ENCODE results near the gene NRXN2. TPM values are rescaled to one million over a fixed set of nuclear protein-coding genes. Genes with fewer than 3 reads are reported as not detected.

NRXN2 gene
- total RNA-seq, 1 donor from 2014 or later, result 2.2 TPM

GRCh38 chr11:64566915-64567891 is 155.8 kb downstream of the NRXN2 start:
- H3K27ac ChIP-seq, result peak overlapping the region; percentile 71
- peak overlapping the region; percentile 42 for H3K4me3 ChIP-seq
- H2AFZ ChIP-seq (replicated peaks), result peak overlapping the region; percentile 95
- Mint-ChIP-seq H3K4me3 (peak overlapping the region; percentile 69), H3K27ac (peak overlapping the region; percentile 90), H3K9me3 (no peaks in the 10 kb centered on the region), H3K36me3 (no peaks in the 10 kb centered on the region), H3K4me1 (peaks cover 48% of the 10 kb centered on the region), H3K27me3 (ENCODE audit: insufficient read depth, low read depth) (peaks cover 9% of the 10 kb centered on the region)
- peak; percentile 67 for DNase-seq (ENCODE audit: low spot score)
- H3K4me1 ChIP-seq, result peaks cover 27% of the 10 kb centered on the region
- H3K9me3 ChIP-seq (ENCODE audit: low read depth), result no peaks in the 10 kb centered on the region
- H3K79me2 ChIP-seq (ENCODE audit: low read depth), result no peaks in the 10 kb centered on the region
- H4K20me1 ChIP-seq (ENCODE audit: low read depth), result no peaks in the 10 kb centered on the region
- H3K9ac ChIP-seq, result no peak overlapping the region
- TF ChIP-seq, protein P1, sequence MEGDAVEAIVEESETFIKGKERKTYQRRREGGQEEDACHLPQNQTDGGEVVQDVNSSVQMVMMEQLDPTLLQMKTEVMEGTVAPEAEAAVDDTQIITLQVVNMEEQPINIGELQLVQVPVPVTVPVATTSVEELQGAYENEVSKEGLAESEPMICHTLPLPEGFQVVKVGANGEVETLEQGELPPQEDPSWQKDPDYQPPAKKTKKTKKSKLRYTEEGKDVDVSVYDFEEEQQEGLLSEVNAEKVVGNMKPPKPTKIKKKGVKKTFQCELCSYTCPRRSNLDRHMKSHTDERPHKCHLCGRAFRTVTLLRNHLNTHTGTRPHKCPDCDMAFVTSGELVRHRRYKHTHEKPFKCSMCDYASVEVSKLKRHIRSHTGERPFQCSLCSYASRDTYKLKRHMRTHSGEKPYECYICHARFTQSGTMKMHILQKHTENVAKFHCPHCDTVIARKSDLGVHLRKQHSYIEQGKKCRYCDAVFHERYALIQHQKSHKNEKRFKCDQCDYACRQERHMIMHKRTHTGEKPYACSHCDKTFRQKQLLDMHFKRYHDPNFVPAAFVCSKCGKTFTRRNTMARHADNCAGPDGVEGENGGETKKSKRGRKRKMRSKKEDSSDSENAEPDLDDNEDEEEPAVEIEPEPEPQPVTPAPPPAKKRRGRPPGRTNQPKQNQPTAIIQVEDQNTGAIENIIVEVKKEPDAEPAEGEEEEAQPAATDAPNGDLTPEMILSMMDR (IDR thresholded peaks at IDR 0.05), result no peak
- TF ChIP-seq EZH2 (IDR thresholded peaks at IDR 0.05) (no peak), EZH2phosphoT487 (IDR thresholded peaks at IDR 0.05) (no peak)
- peaks cover 15% of the 10 kb centered on the region for H3F3A ChIP-seq (ENCODE audit: low read depth)
- H3K36me3 ChIP-seq, result no peaks in the 10 kb centered on the region
- H3K27me3 ChIP-seq, result no peaks in the 10 kb centered on the region
- peak overlapping the region; percentile 76 for H3K4me2 ChIP-seq

DNA sequence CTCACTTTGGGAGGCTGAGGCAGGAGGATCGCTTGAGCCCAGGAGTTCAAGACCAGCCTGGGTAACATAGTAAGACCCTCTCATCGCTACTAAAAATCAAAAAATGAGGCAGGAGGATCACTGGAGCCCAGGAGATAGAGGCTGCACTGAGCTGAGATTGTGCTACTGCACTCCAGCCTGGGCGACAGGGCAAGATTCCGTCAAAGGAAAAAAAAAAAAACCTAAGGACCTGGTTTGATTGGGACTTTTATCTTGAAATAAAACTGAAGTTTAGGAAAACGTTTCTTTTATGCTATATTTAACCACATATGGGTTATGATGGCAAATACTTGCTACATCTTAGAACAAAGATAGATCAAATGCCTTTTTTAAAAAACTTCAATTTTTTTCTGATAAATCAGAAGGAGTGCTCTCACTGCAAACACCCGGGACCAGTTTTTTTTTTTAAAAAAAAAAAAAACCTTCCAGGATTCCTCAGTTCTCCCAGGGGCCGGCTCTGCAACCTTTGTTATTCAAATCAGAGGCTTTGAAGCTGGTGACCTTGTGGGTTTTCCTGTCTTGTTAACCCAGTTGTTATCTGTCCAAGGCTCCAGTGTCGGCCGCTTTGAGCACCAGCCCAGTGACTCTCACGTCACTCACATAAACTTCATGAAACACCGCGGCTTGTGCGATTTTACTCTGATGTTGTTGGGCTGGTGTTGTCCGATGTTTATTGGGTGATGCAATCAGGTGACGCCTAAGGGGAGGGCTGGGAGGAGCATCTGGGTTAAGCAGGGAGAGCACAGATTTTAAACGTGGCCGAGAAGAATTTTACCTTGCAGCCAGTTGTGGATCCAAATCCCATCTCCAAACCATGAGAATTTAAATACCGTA is 156.7 kb downstream of the NRXN2 start:
- DNase-seq (ENCODE audit: low spot score), result peak; percentile 83
- Histone ChIP-seq H3K9me3 (ENCODE audit: low read depth) (no peaks in the 10 kb centered on the region), H3K27me3 (no peaks in the 10 kb centered on the region), H3K9ac (peak overlapping the region; percentile 9), H4K20me1 (ENCODE audit: low read depth) (no peaks in the 10 kb centered on the region), H3K4me3 (peak overlapping the region; percentile 42), H3K36me3 (no peaks in the 10 kb centered on the region), H3K4me2 (peak overlapping the region; percentile 76), H2AFZ (replicated peaks) (peak overlapping the region; percentile 95), H3F3A (ENCODE audit: low read depth) (peaks cover 15% of the 10 kb centered on the region), H3K79me2 (ENCODE audit: low read depth) (no peaks in the 10 kb centered on the region), H3K4me1 (peaks cover 22% of the 10 kb centered on the region), H3K27ac (peak overlapping the region; percentile 71)
- Mint-ChIP-seq H3K36me3 (no peaks in the 10 kb centered on the region), H3K4me1 (peaks cover 42% of the 10 kb centered on the region), H3K9me3 (no peaks in the 10 kb centered on the region), H3K27me3 (ENCODE audit: insufficient read depth, low read depth) (peaks cover 9% of the 10 kb centered on the region), H3K4me3 (peak overlapping the region; percentile 69), H3K27ac (peak overlapping the region; percentile 90)
- TF ChIP-seq EZH2 (IDR thresholded peaks at IDR 0.05), result no peak
- TF ChIP-seq EZH2phosphoT487 (IDR thresholded peaks at IDR 0.05), result no peak
- TF ChIP-seq, protein P1 (IDR thresholded peaks at IDR 0.05), result no peak

GRCh38 chr11:64564947-64565889 is 157.8 kb downstream of the NRXN2 start:
- Mint-ChIP-seq H3K4me1 (peaks cover 49% of the 10 kb centered on the region), H3K27ac (peak overlapping the region; percentile 90), H3K27me3 (ENCODE audit: insufficient read depth, low read depth) (peaks cover 9% of the 10 kb centered on the region), H3K4me3 (peak overlapping the region; percentile 69), H3K36me3 (no peaks in the 10 kb centered on the region), H3K9me3 (no peaks in the 10 kb centered on the region)
- Histone ChIP-seq H4K20me1 (ENCODE audit: low read depth) (no peaks in the 10 kb centered on the region), H3K4me2 (no peak overlapping the region), H3K27me3 (no peaks in the 10 kb centered on the region), H3K79me2 (ENCODE audit: low read depth) (no peaks in the 10 kb centered on the region), H3K36me3 (no peaks in the 10 kb centered on the region), H3K4me1 (peaks cover 22% of the 10 kb centered on the region), H3K9ac (no peak overlapping the region), H3F3A (ENCODE audit: low read depth) (peaks cover 15% of the 10 kb centered on the region), H3K27ac (no peak overlapping the region), H3K4me3 (no peak overlapping the region), H3K9me3 (ENCODE audit: low read depth) (no peaks in the 10 kb centered on the region), H2AFZ (replicated peaks) (no peak overlapping the region)
- DNase-seq (ENCODE audit: low spot score), result peak; percentile 73
- TF ChIP-seq, protein P1 (IDR thresholded peaks at IDR 0.05), result peak; percentile 54
- no peak for TF ChIP-seq EZH2 (IDR thresholded peaks at IDR 0.05)
- TF ChIP-seq EZH2phosphoT487 (IDR thresholded peaks at IDR 0.05), result no peak
